Spleen (tissue), 11 donors: ENCODE data around the gene SPNS2. TPM values are rescaled to one million over a fixed set of nuclear protein-coding genes. Genes with fewer than 3 reads are reported as not detected.

Experiments used
- DNase-seq: peaks from one replicate; pipeline ENCODE4 v3.0.0-alpha.2; 2020
- H3K27ac ChIP-seq, 8 donors: fragments of 200-600 bp; sonication (generic) in 7 of 8; 1 replicate in 4 of 8; 2 replicates in 4 of 8; pipeline versions ENCODE4 v1.5.0 to v1.8.0; 2016 to 2021; ENCODE audit warnings: inconsistent platforms in 4 of 8, mild to moderate bottlenecking in 4 of 8, moderate library complexity in 1 of 8
- H3K27me3 ChIP-seq, 7 donors: fragments of 200-600 bp; sonication (generic) in 6 of 7; replicated peaks in 1 of 7; 1 replicate in 4 of 7; 2 replicates in 3 of 7; pipeline versions ENCODE4 v1.5.0 to v1.8.0; 2016 to 2021; ENCODE audit warnings: inconsistent platforms in 3 of 7, mild to moderate bottlenecking in 1 of 7
- H3K36me3 ChIP-seq, 6 donors: fragments of 200-600 bp; sonication (generic) in 5 of 6; 1 replicate in 4 of 6; 2 replicates in 2 of 6; pipeline versions ENCODE4 v1.5.0 to v1.8.0; 2016 to 2021; ENCODE audit warnings: inconsistent platforms in 2 of 6
- H3K4me1 ChIP-seq, 6 donors: fragments of 200-600 bp; sonication (generic) in 5 of 6; 1 replicate in 3 of 6; 2 replicates in 3 of 6; pipeline versions ENCODE4 v1.5.0 to v1.8.0; 2016 to 2021; ENCODE audit warnings: inconsistent platforms in 3 of 6
- H3K4me3 ChIP-seq, 8 donors: fragments of 200-600 bp; sonication (generic) in 7 of 8; 1 replicate in 4 of 8; 2 replicates in 4 of 8; pipeline versions ENCODE4 v1.5.0 to v1.8.0; 2016 to 2021; ENCODE audit warnings: inconsistent platforms in 4 of 8, mild to moderate bottlenecking in 4 of 8, moderate library complexity in 2 of 8
- H3K9me3 ChIP-seq, 8 donors: fragments of 200-600 bp; sonication (generic) in 7 of 8; 1 replicate in 4 of 8; 2 replicates in 4 of 8; pipeline versions ENCODE4 v1.5.0 to v1.8.0; 2016 to 2021; ENCODE audit warnings: inconsistent platforms in 4 of 8
- CTCF ChIP-seq, 11 experiments: fragments of 200-600 bp in 7 of 11; fragments of 450-650 bp in 4 of 11; sonication (generic) in 4 of 11; IDR thresholded peaks in 8 of 11; conservative IDR thresholded peaks in 3 of 11; 1 replicate in 7 of 11; 2 replicates in 4 of 11; pipeline versions ENCODE4 v1.4.0 to v1.8.0; 2016 to 2021; ENCODE audit warnings: antibody characterized with exemption in 11 of 11, inconsistent platforms in 4 of 11, mild to moderate bottlenecking in 1 of 11
- POLR2A ChIP-seq, 3 donors: fragments of 450-650 bp; IDR thresholded peaks; one replicate each; pipeline ENCODE4 v1.5.1; 2017; ENCODE audit warnings: antibody characterized with exemption in 3 of 3, mild to moderate bottlenecking in 1 of 3
- POLR2AphosphoS5 ChIP-seq, 3 donors: sonication (generic); formaldehyde crosslinking; IDR thresholded peaks; one replicate each; pipeline ENCODE4 v1.5.1; 2017; ENCODE audit warnings: antibody characterized with exemption in 3 of 3
- WGBS, 5 donors: extraction: QIAGEN DNeasy Blood & Tissue Kit in 3 of 5; methylation state at CpG; one replicate each; pipeline versions ENCODE4 v1.1.5 to v1.1.7; 2013 to 2018; 5-methylcytosine and 5-hydroxymethylcytosine counted together
- intact Hi-C: fragments of 100-400 bp; cut with DNase I; formaldehyde crosslinking; loops from one replicate; pipeline ENCODE4 v1.15.0; 2023; ENCODE audit warnings: low total_unique reads
- polyA plus RNA-seq, 3 donors: library from polyadenylated mRNA; stranded (reverse); fragments of 200-250 nt; gene quantifications; one replicate each; pipeline ENCODE4 v1.2.1, GENCODE V29; 2013
- total RNA-seq, 7 donors: library from RNA; depleted of rRNA in 3 of 7; stranded (reverse); fragments of >200 nt in 3 of 7; fragmentation: NEBNext Ultra II Directional in 4 of 7; extraction: Animal tissue kit (Norgen Biotek cat#: 25700) in 4 of 7; gene quantifications; one replicate each; pipeline versions ENCODE4 v1.1.0 to v1.2.1, GENCODE V29; 2016 to 2021
- donor health status: healthy with polysubstance abuse.
- donor health status: DM: no; HTN: no; CAD: no; lungs with moderate emphysema.
- donor health status: DM: no; HTN: no; CAD: no.
- donor health status: Bipolar disorder and iron deficiency.
- donor health status: healthy.
- donor health status: DM: no; HTN: no; CAD: no.
- donor health status: DM: yes; HTN: yes; CAD: no.

The SPNS2 gene
- total and polyA plus RNA-seq, 10 donors: 8.1 to 53.5 (median 22.9) TPM

GRCh38 chr17:4492721-4493561 lies 5.7 kb upstream of the SPNS2 start:
- Histone ChIP-seq H3K4me1 (peaks cover under 1 to 51% (median 21%) of the 10 kb centered on the region in 6 donors), H3K4me3 (no peak overlapping the region), H3K36me3 (no peaks in the 10 kb centered on the region), H3K9me3 (no peaks in the 10 kb centered on the region), H3K27me3 (peaks cover 0 to 2% (median 0%) of the 10 kb centered on the region in 7 donors), H3K27ac (no peak overlapping the region)
- TF ChIP-seq POLR2A (IDR thresholded peaks at IDR 0.05): no peak
- no peak for TF ChIP-seq CTCF (IDR thresholded peaks at IDR 0.05 in 8 of 11, conservative IDR thresholded peaks at IDR 0.05 in 3 of 11)
- no peak for TF ChIP-seq POLR2AphosphoS5 (IDR thresholded peaks at IDR 0.05)
- DNase-seq: no peak
- intact Hi-C loops: no loop called here
- 32 to 55% (median 41%) methylated on average over 20 of the region's 20 CpGs for WGBS, 5 donors

- H3K27me3 ChIP-seq: peaks cover 0 to 43% (median 21%) of the 10 kb centered on the region in 7 donors
- no peaks in the 10 kb centered on the region for H3K9me3 ChIP-seq
- intact Hi-C loops: no loop called here
- no peak overlapping the region for H3K4me3 ChIP-seq
- H3K4me1 ChIP-seq: peaks cover 26 to 67% (median 49%) of the 10 kb centered on the region in 6 donors
- WGBS, 5 donors: 65 to 76% (median 69%) methylated on average over 20 to 23 of the region's 23 CpGs
- no peak overlapping the region for H3K27ac ChIP-seq
- no peak for DNase-seq
- TF ChIP-seq CTCF (IDR thresholded peaks at IDR 0.05 in 8 of 11, conservative IDR thresholded peaks at IDR 0.05 in 3 of 11) (no peak), POLR2AphosphoS5 (IDR thresholded peaks at IDR 0.05) (no peak), POLR2A (IDR thresholded peaks at IDR 0.05) (no peak)
- H3K36me3 ChIP-seq: no peaks in the 10 kb centered on the region
Observed at GRCh38 chr17:4497101-4497824, 1.4 kb upstream of the SPNS2 start.

- 0 to 2% (median 1%) methylated on average over 36 to 53 of the region's 53 CpGs for WGBS, 5 donors
- peak; percentile 7 to 83 (median 75) for TF ChIP-seq POLR2AphosphoS5 (IDR thresholded peaks at IDR 0.05)
- TF ChIP-seq CTCF (IDR thresholded peaks at IDR 0.05 in 8 of 11, conservative IDR thresholded peaks at IDR 0.05 in 3 of 11): peak in 1 of 11 experiments; percentile 12
- TF ChIP-seq POLR2A (IDR thresholded peaks at IDR 0.05): no peak
- peak; percentile 85 for DNase-seq
- Histone ChIP-seq H3K4me3 (peak overlapping the region; percentile 45 to 80 (median 62)), H3K36me3 (no peaks in the 10 kb centered on the region), H3K27me3 (peaks cover 0 to 67% (median 21%) of the 10 kb centered on the region in 7 donors), H3K9me3 (no peaks in the 10 kb centered on the region), H3K27ac (peak overlapping the region; percentile 23 to 81 (median 70)), H3K4me1 (peaks cover 33 to 77% (median 56%) of the 10 kb centered on the region in 6 donors)
- intact Hi-C loops: no loop called here
Observed at GRCh38 chr17:4499431-4500190, 930 bp downstream of the SPNS2 start.
